Measurements from ENCODE around the gene PLAGL1.

GRCh38 chr6:143934867-143935266 is 73.2 kb downstream of the PLAGL1 start:
- no peak for TF ChIP-seq GATA2 (IDR thresholded peaks at IDR 0.05; ENCODE audit: low read depth, low read length)
- no peak for TF ChIP-seq GATA3 (IDR thresholded peaks at IDR 0.05; ENCODE audit: low read depth, low read length)
